Spinal cord (tissue), 10 donors: ENCODE data around the gene ETV6. TPM values are rescaled to one million over a fixed set of nuclear protein-coding genes. Genes with fewer than 3 reads are reported as not detected.
A peak's percentile ranks its signal among the peaks of the same experiment; 100 is the strongest.

ENCODE experiments used
- DNase-seq, 6 donors: peaks; one replicate each; pipeline versions ENCODE4 v3.0.0 to v3.0.0-alpha.2; 2013 to 2015; ENCODE audit warnings: low spot score in 6 of 6, low read depth in 4 of 6
- H3K27ac ChIP-seq: one replicate; pipeline ENCODE4 v1.5.1; 2013; ENCODE audit warnings: low read depth, low read length, control low read depth
- H3K27me3 ChIP-seq: one replicate; pipeline ENCODE4 v1.6.1; 2013; ENCODE audit warnings: low read length; ENCODE audit not compliant: control insufficient read depth, insufficient read depth
- H3K36me3 ChIP-seq: one replicate; pipeline ENCODE4 v1.6.1; 2013; ENCODE audit warnings: low read length; ENCODE audit not compliant: control insufficient read depth, insufficient read depth
- H3K4me1 ChIP-seq: one replicate; pipeline ENCODE4 v1.6.1; 2013; ENCODE audit warnings: low read length; ENCODE audit not compliant: control insufficient read depth, insufficient read depth
- H3K4me3 ChIP-seq: one replicate; pipeline ENCODE4 v1.5.1; 2013; ENCODE audit warnings: low read depth, low read length, control low read depth
- H3K9me3 ChIP-seq: one replicate; pipeline ENCODE4 v1.6.1; 2013; ENCODE audit warnings: low read length; ENCODE audit not compliant: control insufficient read depth, insufficient read depth
- WGBS: methylation state at CpG from one replicate; pipeline ENCODE4 v1.1.5; 2013; ENCODE audit warnings: missing lambda C conversion rate; ENCODE audit not compliant: insufficient coverage; 5-methylcytosine and 5-hydroxymethylcytosine counted together
- polyA plus RNA-seq, 2 donors: library from polyadenylated mRNA; unstranded; fragments of 120-200 nt; gene quantifications; one replicate each; pipeline ENCODE4 v1.2.1, GENCODE V29; 2013; ENCODE audit not compliant: insufficient read length in 2 of 2
- total RNA-seq, 2 donors: library from RNA; depleted of rRNA in 1 of 2; stranded (reverse); fragments of 120-200 nt in 1 of 2; fragments of >200 nt in 1 of 2; gene quantifications; one replicate each; pipeline versions ENCODE4 v1.2.3 to v1.2.4, GENCODE V29; 2013 to 2014
- donor health status: healthy.

The ETV6 gene
- total and polyA plus RNA-seq, 4 donors = 6.8 to 9.9 (median 8.1) TPM

DNA sequence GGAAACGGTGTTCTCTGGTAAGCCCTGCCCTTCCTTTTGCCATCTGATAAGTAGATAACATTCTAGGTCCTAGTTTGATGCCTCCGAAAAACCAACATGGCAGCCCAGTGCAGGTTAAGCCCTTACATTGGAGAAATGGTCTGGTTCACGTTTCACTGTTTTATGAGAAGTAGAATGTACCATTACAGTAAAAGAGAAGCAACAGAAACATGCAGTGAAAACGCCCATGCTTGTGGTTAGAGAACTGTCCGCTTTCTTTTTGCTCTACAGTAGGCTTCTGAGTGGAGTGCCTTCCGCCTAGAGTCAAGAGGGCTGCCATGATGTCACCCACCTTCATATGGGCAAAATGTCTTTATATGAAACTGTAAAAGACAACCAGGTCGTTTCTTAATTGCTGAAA lies 230.9 kb downstream of the ETV6 start:
- H3K36me3 ChIP-seq = no peaks in the 10 kb centered on the region
- H3K4me1 ChIP-seq = peaks cover 8% of the 10 kb centered on the region
- H3K27ac ChIP-seq = no peak overlapping the region
- DNase-seq = no peak
- WGBS = 86% methylated on average over 3 of the region's 7 CpGs
- no peak overlapping the region for H3K4me3 ChIP-seq
- H3K9me3 ChIP-seq = no peaks in the 10 kb centered on the region
- H3K27me3 ChIP-seq = no peaks in the 10 kb centered on the region

DNA sequence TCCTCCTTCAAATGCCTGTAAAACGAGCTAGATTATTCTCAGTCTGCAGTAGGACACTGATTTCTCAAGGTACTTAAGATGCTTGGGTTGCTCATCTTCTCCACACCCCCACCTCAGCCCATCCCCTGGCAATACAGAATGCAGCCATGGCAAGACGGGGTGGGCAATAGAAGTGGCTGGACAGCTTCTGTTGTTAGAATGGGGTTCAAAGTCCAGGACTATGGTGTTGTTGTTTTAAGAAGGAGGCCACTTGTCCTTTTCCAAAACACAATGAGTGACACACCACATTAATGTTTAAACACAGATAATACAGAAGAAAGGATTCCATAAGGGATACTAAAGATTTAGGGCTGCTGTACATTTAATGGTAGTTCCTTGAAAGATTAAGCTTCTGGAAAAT lies 232.4 kb downstream of the ETV6 start:
- no CpG with 5 or more reads among the region's 2 CpGs for WGBS
- no peak overlapping the region for H3K4me3 ChIP-seq
- no peak for DNase-seq
- H3K9me3 ChIP-seq = no peaks in the 10 kb centered on the region
- H3K27ac ChIP-seq = no peak overlapping the region
- H3K4me1 ChIP-seq = peaks cover 8% of the 10 kb centered on the region
- no peaks in the 10 kb centered on the region for H3K27me3 ChIP-seq
- no peaks in the 10 kb centered on the region for H3K36me3 ChIP-seq

DNA sequence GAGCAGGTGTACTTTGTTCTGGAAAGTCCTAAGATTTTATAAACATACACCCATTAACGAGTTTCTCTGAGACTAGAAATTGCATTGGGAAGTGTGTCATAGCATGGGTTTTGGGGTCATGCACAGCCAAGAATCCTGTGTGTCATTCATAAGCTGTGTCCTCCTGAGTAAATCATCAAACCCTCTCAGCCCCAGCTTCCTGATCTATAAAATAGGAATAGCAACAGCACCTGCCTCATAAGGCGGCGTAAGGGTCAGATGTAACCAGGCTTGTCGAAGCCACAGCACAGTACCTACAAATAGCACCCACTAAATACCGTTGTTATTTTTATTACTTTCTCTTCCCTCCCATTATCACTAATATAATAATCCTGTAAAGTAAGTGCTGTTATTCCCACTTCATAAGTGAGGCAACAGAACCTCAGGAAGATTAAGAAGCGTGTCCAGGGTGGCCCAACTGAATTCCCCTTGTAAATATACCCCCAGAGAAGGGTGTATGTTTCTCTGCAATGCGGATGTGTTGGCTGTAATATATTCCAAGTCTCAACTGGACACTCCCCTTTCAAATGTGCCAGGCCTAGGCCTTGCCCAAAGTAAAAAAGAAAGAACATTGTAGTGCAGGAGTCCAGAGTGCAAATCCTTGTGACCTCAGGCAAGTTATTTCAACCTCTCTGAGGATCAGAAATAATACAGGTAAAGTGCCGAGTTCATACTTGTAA lies 233.0 kb downstream of the ETV6 start:
- Histone ChIP-seq H3K4me1 (peaks cover 5% of the 10 kb centered on the region), H3K4me3 (no peak overlapping the region), H3K27ac (no peak overlapping the region), H3K27me3 (no peaks in the 10 kb centered on the region), H3K9me3 (no peaks in the 10 kb centered on the region), H3K36me3 (no peaks in the 10 kb centered on the region)
- no peak for DNase-seq
- WGBS = 87% methylated on average over 3 of the region's 8 CpGs

DNA sequence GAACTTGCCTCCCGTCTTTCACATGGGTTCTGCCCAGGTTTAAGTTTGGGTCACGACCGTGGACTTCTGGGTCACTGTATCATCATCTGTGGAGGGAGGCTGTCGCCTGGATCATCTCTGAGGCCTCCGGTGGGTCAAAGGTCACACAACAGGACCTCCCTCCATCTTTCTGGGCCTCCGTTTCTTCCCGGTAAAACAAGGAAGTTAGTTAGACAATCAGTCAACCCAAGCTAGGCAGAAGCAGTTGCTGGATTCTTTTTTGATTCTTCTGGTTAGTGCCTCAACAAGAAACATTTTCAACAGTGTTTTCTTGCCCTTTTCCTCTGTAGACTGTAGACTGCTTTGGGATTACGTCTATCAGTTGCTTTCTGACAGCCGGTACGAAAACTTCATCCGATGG lies 234.6 kb downstream of the ETV6 start:
- H3K27ac ChIP-seq = no peak overlapping the region
- no peaks in the 10 kb centered on the region for H3K4me1 ChIP-seq
- no peaks in the 10 kb centered on the region for H3K36me3 ChIP-seq
- 89% methylated on average over 7 of the region's 11 CpGs for WGBS
- no peak for DNase-seq
- H3K9me3 ChIP-seq = no peaks in the 10 kb centered on the region
- no peaks in the 10 kb centered on the region for H3K27me3 ChIP-seq
- H3K4me3 ChIP-seq = no peak overlapping the region

DNA sequence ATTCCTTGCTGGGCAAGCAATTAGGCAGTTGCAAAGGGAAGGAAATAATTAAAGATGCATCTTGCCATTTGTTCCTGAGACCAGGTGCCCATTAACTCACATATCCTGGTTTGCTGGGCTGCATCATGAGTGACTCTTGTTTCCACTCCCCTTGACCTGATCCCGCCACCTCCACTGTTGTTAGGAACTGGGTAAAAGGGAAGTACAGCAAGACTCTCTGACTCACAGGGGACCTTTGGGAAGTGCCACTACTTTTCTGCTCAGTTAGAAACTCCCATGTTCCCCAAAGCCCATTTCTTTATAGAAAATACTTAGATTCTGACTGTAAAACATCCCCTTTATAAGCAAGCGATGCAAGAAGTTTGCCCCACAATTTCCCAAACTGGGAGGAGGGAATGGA lies 235.2 kb downstream of the ETV6 start:
- DNase-seq = no peak
- no peak overlapping the region for H3K4me3 ChIP-seq
- no peaks in the 10 kb centered on the region for H3K4me1 ChIP-seq
- no peak overlapping the region for H3K27ac ChIP-seq
- no peaks in the 10 kb centered on the region for H3K27me3 ChIP-seq
- H3K36me3 ChIP-seq = no peaks in the 10 kb centered on the region
- no peaks in the 10 kb centered on the region for H3K9me3 ChIP-seq
- WGBS = 75% methylated on average over 1 of the region's 2 CpGs

DNA sequence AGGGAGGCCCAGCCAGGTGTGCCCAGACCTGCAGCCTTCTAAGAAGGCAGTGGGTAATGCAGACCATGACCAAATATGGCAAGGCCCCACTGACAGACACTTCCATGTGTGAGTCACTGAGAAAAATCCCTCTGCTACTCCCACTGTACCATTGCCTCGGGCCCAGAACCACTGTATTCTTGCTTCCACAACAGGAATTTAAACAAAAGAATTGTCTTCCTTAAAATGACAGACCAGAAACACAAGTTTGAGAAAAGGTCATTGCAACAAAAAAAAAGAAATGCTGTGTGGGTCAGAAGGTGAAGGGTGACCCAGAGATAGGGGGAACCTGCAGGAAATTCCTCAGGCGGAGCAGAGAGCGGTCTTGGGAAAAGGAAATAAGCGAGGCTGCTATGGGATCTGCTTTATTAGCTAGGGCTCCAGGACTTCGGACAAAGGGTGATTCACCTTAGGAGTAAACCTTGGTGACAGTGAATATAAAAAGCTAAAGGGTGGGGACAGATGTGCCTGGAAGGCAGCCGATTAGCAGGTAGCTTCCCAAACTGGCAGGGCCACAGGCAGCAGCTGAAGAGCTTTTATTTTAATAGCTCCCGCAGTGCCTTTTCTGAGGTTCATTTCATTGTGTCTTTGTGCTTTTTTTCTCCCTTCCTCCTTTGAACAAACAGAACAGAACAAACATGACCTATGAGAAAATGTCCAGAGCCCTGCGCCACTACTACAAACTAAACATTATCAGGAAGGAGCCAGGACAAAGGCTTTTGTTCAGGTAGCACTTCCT lies 236.0 kb downstream of the ETV6 start:
- Histone ChIP-seq H3K36me3 (no peaks in the 10 kb centered on the region), H3K27me3 (no peaks in the 10 kb centered on the region), H3K4me1 (no peaks in the 10 kb centered on the region), H3K27ac (peak overlapping the region; percentile 21), H3K4me3 (no peak overlapping the region), H3K9me3 (no peaks in the 10 kb centered on the region)
- peak in 1 of 6 donors; percentile 34 for DNase-seq
- 86% methylated on average over 5 of the region's 8 CpGs for WGBS

DNA sequence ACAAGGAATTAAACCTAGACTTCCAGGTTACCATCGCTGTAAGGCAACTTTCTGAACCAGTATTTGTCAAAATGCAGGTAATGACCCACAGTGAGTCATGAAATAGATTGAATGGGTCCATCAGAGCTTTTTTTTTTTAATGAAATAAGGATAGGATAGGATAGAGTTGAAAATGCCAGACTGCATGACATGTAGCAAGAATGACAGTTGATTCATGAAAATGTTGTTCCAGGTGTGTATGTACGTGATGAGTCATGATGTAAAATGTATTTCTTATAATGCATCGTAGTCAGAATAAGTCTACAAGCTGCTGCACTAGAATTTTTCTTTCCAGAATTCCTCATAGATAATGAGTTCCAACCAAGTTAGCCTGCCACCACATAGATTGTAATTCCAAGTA lies 236.9 kb downstream of the ETV6 start:
- Histone ChIP-seq H3K27me3 (no peaks in the 10 kb centered on the region), H3K36me3 (peaks cover 3% of the 10 kb centered on the region)

DNA sequence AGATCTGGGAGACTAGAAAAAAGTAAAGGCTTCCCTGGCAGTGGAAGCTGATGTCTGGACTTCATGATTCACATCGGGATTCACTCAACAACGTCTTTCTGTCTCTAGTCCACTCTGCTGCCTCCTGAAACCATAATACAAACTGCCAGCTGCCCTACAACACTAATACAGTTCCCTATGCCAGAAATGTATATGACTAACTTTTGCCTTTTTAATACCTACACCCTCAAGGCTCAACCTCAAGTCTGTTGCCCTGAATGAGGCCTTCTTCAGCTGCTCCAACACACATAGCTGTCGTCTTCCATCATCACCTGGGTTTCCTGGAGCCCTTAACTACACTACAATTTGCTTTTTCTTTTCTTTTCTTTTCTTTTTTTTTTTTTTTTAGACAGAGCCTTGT lies 238.6 kb downstream of the ETV6 start:
- no peak for DNase-seq
- H3K9me3 ChIP-seq = no peaks in the 10 kb centered on the region
- WGBS = 88% methylated on average over 3 of the region's 3 CpGs
- no peak overlapping the region for H3K27ac ChIP-seq
- H3K36me3 ChIP-seq = peaks cover 7% of the 10 kb centered on the region
- no peaks in the 10 kb centered on the region for H3K4me1 ChIP-seq
- H3K27me3 ChIP-seq = no peaks in the 10 kb centered on the region
- no peak overlapping the region for H3K4me3 ChIP-seq

More for the DNA sequence above, 236.9 kb downstream of the ETV6 start:
- Histone ChIP-seq H3K4me1 (no peaks in the 10 kb centered on the region), H3K4me3 (no peak overlapping the region), H3K27ac (no peak overlapping the region), H3K9me3 (no peaks in the 10 kb centered on the region)
- DNase-seq = no peak
- WGBS = 100% methylated on average over 1 of the region's 3 CpGs

DNA sequence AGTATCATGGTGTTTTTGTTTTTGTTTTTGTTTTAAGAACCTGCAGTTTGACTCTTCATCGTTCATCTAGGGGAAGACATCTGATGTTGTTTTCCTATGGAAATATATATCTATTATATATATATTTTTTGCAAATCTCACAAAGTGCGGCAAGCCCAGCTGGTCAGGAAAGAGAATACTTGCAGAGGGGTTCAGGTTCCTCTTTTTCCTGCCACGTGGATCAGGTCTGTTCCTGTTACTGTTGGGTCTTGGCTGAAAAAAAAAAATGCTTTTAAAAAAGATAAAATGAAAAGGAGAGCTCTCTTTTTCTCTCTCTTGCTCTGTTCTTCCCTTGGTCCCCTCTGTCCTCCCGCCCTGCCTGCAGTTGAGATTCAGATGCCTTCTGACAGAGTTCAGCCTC lies 241.9 kb downstream of the ETV6 start:
- no peaks in the 10 kb centered on the region for H3K27me3 ChIP-seq
- H3K27ac ChIP-seq = no peak overlapping the region
- no peak for DNase-seq
- no peaks in the 10 kb centered on the region for H3K4me1 ChIP-seq
- 86% methylated on average over 1 of the region's 4 CpGs for WGBS
- H3K4me3 ChIP-seq = no peak overlapping the region
- no peaks in the 10 kb centered on the region for H3K9me3 ChIP-seq
- H3K36me3 ChIP-seq = peaks cover 7% of the 10 kb centered on the region
